Endothelial cell of umbilical vein (primary cell): Measurements from ENCODE around the gene NUDT5. TPM values are rescaled to one million over a fixed set of nuclear protein-coding genes. Genes with fewer than 3 reads are reported as not detected.

ENCODE experiments used
- BruUV-seq: library from RNA; stranded (reverse); fragments of 400-500 nt; replicated peaks from 2 replicates; lab custom pipeline; 2021; lab: Mats Ljungman, UMichigan
- CTCF ChIA-PET: fragments of 300-600, 350-600 bp; sonication (Branson Sonifier 250); formaldehyde crosslinking; loops from one replicate; lab custom pipeline; 2021; ENCODE audit warnings: antibody characterized with exemption, inconsistent platforms; lab: Charles Lee
- POLR2A ChIA-PET: fragments of 300-600, 350-600 bp; sonication (Branson Sonifier 250); formaldehyde crosslinking; loops from one replicate; lab custom pipeline; 2021; ENCODE audit warnings: antibody characterized with exemption, inconsistent platforms; lab: Charles Lee
- DNase-seq: peaks from one replicate; pipeline ENCODE4 v3.0.0-alpha.2; 2011; ENCODE audit warnings: low read depth, low spot score
- FAIRE-seq: peaks from 2 replicates; lab custom pipeline; 2011; peaks lifted over from hg19 to GRCh38; lab: Jason Lieb, UNC
- H2AFZ ChIP-seq: 2 replicates; pipeline ENCODE4 v1.6.0; 2012; ENCODE audit warnings: low read depth, low read length, control low read depth, inconsistent platforms
- H3K27ac ChIP-seq: 2 replicates; pipeline ENCODE4 v1.5.1; 2011; ENCODE audit warnings: low read depth, mild to moderate bottlenecking, control low read depth, low read length, moderate library complexity; ENCODE audit not compliant: insufficient read depth
- H3K27me3 ChIP-seq, 2 experiments: 2 replicates each; pipeline versions ENCODE4 v1.6.0 to v1.6.1; 2011; ENCODE audit warnings: low read length in 2 of 2, mixed read lengths in 1 of 2; ENCODE audit not compliant: control insufficient read depth in 2 of 2, insufficient read depth in 2 of 2
- H3K36me3 ChIP-seq, 2 experiments: 2 replicates in 1 of 2; 3 replicates in 1 of 2; pipeline ENCODE4 v1.5.1; 2011; ENCODE audit warnings: low read length in 2 of 2, mild to moderate bottlenecking in 1 of 2, moderate library complexity in 1 of 2; ENCODE audit not compliant: control insufficient read depth in 2 of 2, insufficient read depth in 2 of 2; ENCODE audit errors: extremely low read depth in 1 of 2
- H3K4me1 ChIP-seq: 3 replicates; pipeline ENCODE4 v1.5.1; 2011; ENCODE audit warnings: mild to moderate bottlenecking, low read length; ENCODE audit not compliant: control insufficient read depth, insufficient read depth; ENCODE audit errors: extremely low read depth
- H3K4me2 ChIP-seq: 2 replicates; pipeline ENCODE4 v1.6.1; 2011; ENCODE audit warnings: low read length, control low read depth, mixed read lengths; ENCODE audit not compliant: insufficient read depth
- H3K4me3 ChIP-seq, 3 experiments: fragments of 200-600 bp in 1 of 3; sonication (generic), shearing (Covaris generic) in 1 of 3; replicated peaks in 1 of 3; 2 replicates each; pipeline ENCODE4 v1.5.1; 2011 to 2016; ENCODE audit warnings: control low read depth in 3 of 3, low read length in 3 of 3, mild to moderate bottlenecking in 2 of 3, inconsistent platforms in 1 of 3, low read depth in 1 of 3, moderate library complexity in 1 of 3; ENCODE audit not compliant: insufficient read depth in 1 of 3
- H3K79me2 ChIP-seq: 2 replicates; pipeline ENCODE4 v1.6.0; 2012; ENCODE audit warnings: low read length, inconsistent platforms; ENCODE audit not compliant: control insufficient read depth, insufficient read depth
- H3K9ac ChIP-seq: replicated peaks from 2 replicates; pipeline ENCODE3; 2011; ENCODE audit warnings: low read length, control low read depth; ENCODE audit not compliant: insufficient read depth; ENCODE audit errors: extremely low read depth
- H3K9me1 ChIP-seq: replicated peaks from 3 replicates; pipeline ENCODE4 v1.6.0; 2011; ENCODE audit warnings: mild to moderate bottlenecking, low read length; ENCODE audit not compliant: control insufficient read depth, insufficient read depth; ENCODE audit errors: extremely low read depth
- H3K9me3 ChIP-seq: replicated peaks from 2 replicates; pipeline ENCODE4 v1.5.1; 2012; ENCODE audit warnings: low read length, inconsistent platforms; ENCODE audit not compliant: control insufficient read depth, insufficient read depth
- H4K20me1 ChIP-seq: replicated peaks from 2 replicates; pipeline ENCODE3; 2011; ENCODE audit warnings: mild to moderate bottlenecking, low read length; ENCODE audit not compliant: control insufficient read depth, insufficient read depth; ENCODE audit errors: extremely low read depth
- EZH2 ChIP-seq: IDR thresholded peaks from 2 replicates; pipeline ENCODE4 v1.6.1; 2012; ENCODE audit warnings: borderline replicate concordance, low read depth, mild to moderate bottlenecking, moderate library complexity, low read length, inconsistent platforms; ENCODE audit not compliant: severe bottlenecking
- FOS ChIP-seq: IDR thresholded peaks from 2 replicates; pipeline ENCODE4 v1.6.1; 2011; ENCODE audit warnings: mild to moderate bottlenecking, low read length, moderate library complexity, borderline replicate concordance; ENCODE audit not compliant: insufficient read depth
- GATA2 ChIP-seq: IDR thresholded peaks from 2 replicates; pipeline ENCODE4 v1.7.0; 2011; ENCODE audit warnings: low read depth, mild to moderate bottlenecking, moderate library complexity, mixed read lengths, low read length; ENCODE audit not compliant: insufficient read length, insufficient read depth
- JUN ChIP-seq: IDR thresholded peaks from 2 replicates; pipeline ENCODE4 v1.6.1; 2011; ENCODE audit warnings: borderline replicate concordance, low read depth; ENCODE audit not compliant: insufficient read length, insufficient read depth
- MYC ChIP-seq: IDR thresholded peaks from one replicate; pipeline ENCODE4 v1.6.1; 2011; ENCODE audit warnings: mild to moderate bottlenecking, low read depth, low read length
- POLR2A ChIP-seq: IDR thresholded peaks from 2 replicates; pipeline ENCODE4 v1.6.1; 2012; ENCODE audit warnings: low read depth, mild to moderate bottlenecking, control low read depth, low read length
- POLR2AphosphoS5 ChIP-seq: IDR thresholded peaks from 2 replicates; pipeline ENCODE4 v1.6.1; 2012; ENCODE audit warnings: low read depth, mild to moderate bottlenecking, control low read depth, low read length, moderate library complexity; ENCODE audit not compliant: insufficient read depth
- dilution Hi-C: fragments of 300-500 bp; cut with MboI; formaldehyde crosslinking; loops from one replicate; pipeline ENCODE4 v1.15.0; 2019; ENCODE audit warnings: low sequenced_read_pairs; ENCODE audit not compliant: extremely low pct_ligation_motif_present
- intact Hi-C: fragments of 100-400 bp; cut with micrococcal nuclease; formaldehyde crosslinking; loops from one replicate; pipeline ENCODE4 v1.10.0; 2022
- polyA plus RNA-seq, 4 experiments: library from polyadenylated mRNA; depleted of rRNA in 3 of 4; stranded (reverse) in 3 of 4; unstranded in 1 of 4; fragments of >200 nt; gene quantifications; 2 replicates each; pipeline versions ENCODE4 v1.2.1 to v1.2.3, GENCODE V29; 2011 to 2012; ENCODE audit warnings: missing spikeins in 1 of 4
- total RNA-seq: library from RNA; stranded (reverse); gene quantifications from 2 replicates; pipeline ENCODE4 v1.2.3, GENCODE V29; 2021
- TF ChIP-seq, protein P1 (sequence below): IDR thresholded peaks from 2 replicates; pipeline ENCODE4 v1.6.1; 2011; ENCODE audit not compliant: insufficient read depth, insufficient read length
- TF ChIP-seq, protein P2 (sequence below), 2 donors: IDR thresholded peaks; 1 replicate in 1 of 2; 2 replicates in 1 of 2; pipeline ENCODE4 v1.5.1; 2011; ENCODE audit warnings: low read length in 2 of 2, mild to moderate bottlenecking in 2 of 2, moderate library complexity in 2 of 2, control low read depth in 1 of 2, inconsistent platforms in 1 of 2, low read depth in 1 of 2; ENCODE audit not compliant: insufficient read depth in 1 of 2; ENCODE audit errors: extremely low read depth in 1 of 2

The NUDT5 gene
- total and polyA plus RNA-seq, 2 donors (not counting 3 experiments of a cell fraction or from before 2014, with no cell fraction given) = 81.8 to 87.8 TPM

DNA sequence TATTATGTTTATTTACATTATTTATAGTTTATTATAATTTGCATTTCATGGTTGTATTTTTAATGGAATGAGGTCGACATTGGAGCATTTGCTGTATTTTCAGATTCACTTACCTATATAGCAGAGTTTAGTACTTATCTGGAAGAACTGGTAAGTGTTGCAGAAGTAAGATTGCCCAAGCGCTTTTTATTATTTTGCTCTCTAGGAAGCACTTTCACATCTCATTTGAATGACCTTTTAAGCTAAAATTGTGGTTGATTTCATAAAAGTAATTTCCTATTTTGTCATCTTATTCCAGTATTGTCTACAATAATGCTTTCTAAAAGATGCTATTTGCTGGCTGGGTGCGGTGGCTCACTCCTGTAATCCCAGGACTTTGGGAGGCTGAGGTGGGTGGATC, 37.6 kb downstream of the NUDT5 start:
- H3K27me3 ChIP-seq = no peaks in the 10 kb centered on the region
- ChIA-PET POLR2A (no interaction called here), CTCF (no interaction called here)
- H4K20me1 ChIP-seq = no peaks in the 10 kb centered on the region
- H3K9me3 ChIP-seq = no peaks in the 10 kb centered on the region
- FAIRE-seq (no peak), DNase-seq (no peak)
- no peak overlapping the region for H3K9ac ChIP-seq
- no peak overlapping the region for H3K27ac ChIP-seq
- H3K79me2 ChIP-seq = no peaks in the 10 kb centered on the region
- intact Hi-C loops (no loop called here), dilution Hi-C loops (no loop called here)
- H3K4me2 ChIP-seq = no peak overlapping the region
- H3K4me1 ChIP-seq = no peaks in the 10 kb centered on the region
- peaks cover 9 to 11% of the 10 kb centered on the region in 2 experiments for H3K36me3 ChIP-seq
- no peak overlapping the region for H2AFZ ChIP-seq
- no TSS peak for BruUV-seq
- TF ChIP-seq POLR2A (no peak), JUN (no peak), GATA2 (no peak), POLR2AphosphoS5 (no peak), EZH2 (no peak), FOS (no peak), MYC (no peak)
- TF ChIP-seq, protein P1, sequence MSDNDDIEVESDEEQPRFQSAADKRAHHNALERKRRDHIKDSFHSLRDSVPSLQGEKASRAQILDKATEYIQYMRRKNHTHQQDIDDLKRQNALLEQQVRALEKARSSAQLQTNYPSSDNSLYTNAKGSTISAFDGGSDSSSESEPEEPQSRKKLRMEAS = no peak
- TF ChIP-seq, protein P2, sequence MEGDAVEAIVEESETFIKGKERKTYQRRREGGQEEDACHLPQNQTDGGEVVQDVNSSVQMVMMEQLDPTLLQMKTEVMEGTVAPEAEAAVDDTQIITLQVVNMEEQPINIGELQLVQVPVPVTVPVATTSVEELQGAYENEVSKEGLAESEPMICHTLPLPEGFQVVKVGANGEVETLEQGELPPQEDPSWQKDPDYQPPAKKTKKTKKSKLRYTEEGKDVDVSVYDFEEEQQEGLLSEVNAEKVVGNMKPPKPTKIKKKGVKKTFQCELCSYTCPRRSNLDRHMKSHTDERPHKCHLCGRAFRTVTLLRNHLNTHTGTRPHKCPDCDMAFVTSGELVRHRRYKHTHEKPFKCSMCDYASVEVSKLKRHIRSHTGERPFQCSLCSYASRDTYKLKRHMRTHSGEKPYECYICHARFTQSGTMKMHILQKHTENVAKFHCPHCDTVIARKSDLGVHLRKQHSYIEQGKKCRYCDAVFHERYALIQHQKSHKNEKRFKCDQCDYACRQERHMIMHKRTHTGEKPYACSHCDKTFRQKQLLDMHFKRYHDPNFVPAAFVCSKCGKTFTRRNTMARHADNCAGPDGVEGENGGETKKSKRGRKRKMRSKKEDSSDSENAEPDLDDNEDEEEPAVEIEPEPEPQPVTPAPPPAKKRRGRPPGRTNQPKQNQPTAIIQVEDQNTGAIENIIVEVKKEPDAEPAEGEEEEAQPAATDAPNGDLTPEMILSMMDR (IDR thresholded peaks at IDR 0.05; ENCODE audit: extremely low read depth in 1 of 2, insufficient read depth in 1 of 2, low read depth in 1 of 2, low read length in 2 of 2) = no peak
- no peaks in the 10 kb centered on the region for H3K9me1 ChIP-seq
- H3K4me3 ChIP-seq = no peak overlapping the region
